ENCODE measurements around the gene PTF1A.
"Not testable (repeated sequence)": the region's sequence is repeated elsewhere in the genome, so short reads cannot be mapped to it uniquely, and the experiment has no call there.

Gene PTF1A

DNA sequence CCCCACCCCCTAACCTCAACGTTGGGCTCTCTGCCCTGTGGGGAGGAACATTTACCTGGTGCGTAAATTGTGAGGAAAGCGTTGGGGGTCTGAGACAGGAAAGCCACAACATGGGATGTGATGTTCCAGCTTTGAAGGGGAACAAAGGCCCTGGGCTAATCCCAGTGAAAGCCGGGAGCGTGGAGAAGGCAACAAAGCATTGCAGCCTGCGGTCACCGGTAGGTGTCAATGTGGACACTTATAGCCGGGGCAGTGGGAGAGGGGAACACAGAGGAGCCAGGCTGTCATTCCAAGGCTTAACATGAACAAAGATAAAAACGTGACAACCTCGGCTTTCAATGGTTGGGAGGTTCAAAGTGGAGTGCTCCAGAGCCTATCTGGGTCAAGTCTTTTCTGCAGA lies 12.7 kb downstream of the PTF1A start:
- DNase-seq: no peak

DNA sequence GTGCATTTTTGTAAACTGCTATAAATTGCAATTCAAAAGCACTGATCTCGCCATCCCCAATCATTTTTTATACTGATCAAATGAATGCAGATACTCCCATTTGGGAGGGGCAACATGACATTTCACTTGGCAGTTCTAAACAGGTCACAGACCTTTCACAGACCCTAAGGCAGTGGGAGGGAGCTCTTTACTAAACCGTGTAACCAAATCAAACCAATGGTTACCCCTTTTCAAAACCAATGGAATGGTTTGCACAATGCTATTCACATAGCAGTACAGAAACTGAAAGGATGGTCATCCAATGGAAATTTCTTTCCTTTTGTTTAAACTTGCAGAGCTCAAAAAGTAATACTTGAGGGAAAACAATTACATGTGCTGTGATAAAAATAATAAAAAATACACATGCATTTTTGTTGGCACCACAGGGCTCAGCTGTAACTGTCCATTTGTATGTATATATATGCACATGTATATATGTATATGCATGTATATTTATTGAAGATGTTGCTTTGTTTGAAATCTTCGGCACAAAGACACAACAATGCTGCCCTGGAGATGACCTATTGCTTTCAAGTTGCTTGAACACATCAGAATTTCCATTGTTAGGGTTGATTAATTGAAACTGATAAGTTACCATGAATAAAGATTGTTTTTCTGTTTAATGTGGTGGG lies 14.0 kb downstream of the PTF1A start:
- DNase-seq: no peak

DNA sequence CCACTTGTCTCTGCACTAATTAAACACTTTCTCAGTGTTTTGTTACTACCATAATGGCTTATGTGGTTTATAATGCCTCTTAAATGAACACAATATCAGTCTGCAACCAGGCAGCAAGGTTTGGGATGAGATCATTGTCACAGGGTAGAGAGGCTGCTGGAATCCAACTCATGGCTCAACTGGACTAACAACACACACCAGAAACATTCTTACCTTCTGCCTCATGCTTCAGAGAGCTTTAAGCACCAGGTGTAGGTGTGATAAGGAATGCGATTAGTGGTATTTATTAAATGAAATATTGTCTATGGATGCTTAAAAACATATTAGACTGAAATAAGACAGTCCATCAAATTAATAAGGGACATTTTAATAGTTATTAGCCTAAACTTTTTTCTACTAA lies 25.4 kb downstream of the PTF1A start:
- DNase-seq: no peak

DNA sequence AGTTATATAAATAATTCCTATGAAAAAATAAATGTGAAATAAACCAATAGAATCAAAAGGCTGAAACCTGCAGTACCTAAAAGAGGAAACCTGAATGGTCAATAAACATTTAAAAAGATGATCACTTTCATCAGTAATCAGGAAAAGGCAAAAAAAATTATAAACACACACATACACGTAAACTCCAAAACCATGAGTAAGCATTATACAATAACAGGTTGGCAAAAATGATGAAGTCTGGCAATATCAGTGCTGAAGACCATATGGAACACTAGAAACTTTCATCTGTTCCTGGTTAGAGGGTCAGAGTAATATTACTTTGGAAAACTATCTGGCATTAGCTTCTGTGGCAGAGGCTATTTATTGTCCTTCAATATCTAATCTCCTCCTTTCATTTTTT lies 38.5 kb downstream of the PTF1A start:
- no peak for DNase-seq

DNA sequence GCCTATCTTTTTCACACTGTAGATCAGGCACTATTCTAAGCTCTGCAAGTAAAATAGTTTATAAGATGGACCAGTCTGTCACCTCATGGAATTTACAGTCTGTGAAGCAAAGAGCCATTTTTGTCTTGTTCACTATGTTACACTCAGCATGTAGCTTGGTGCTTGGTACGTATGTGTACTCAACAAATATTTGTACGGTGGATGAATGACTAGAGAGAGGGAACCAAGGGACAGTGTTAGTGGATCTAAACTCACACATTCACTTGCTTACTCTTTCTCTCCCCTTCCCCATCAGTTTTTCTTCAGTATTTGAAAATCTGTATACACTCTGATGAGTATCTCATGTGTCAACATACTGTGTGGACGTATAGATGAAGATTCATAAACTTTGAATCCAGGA lies 45.9 kb downstream of the PTF1A start:
- DNase-seq: no peak

DNA sequence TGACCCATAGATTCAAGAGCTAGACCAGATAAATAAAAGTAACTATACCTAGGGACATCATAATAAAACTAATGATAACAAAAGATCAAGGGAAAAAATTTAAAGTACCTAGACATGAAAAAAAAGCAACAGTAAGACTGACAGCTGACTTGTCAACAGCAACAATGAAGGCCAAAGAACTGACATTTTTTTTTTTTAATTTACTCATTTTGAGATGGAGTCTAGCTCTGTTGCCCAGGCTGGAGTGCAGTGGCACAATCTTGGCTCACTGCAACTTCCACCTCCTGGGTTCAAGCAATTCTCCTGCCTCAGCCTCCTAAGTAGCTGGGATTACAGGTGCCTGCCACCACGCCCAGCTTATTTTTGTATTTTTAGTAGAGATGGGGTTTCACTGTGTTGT lies 49.7 kb downstream of the PTF1A start:
- DNase-seq: not testable (repeated sequence)
